GM13976 (cell line): ENCODE measurements around the gene KCNG2.

Experiments used
- DNase-seq: peaks from one replicate; pipeline ENCODE4 v3.0.0; 2012; ENCODE audit warnings: low spot score
- CTCF ChIP-seq: IDR thresholded peaks from 2 replicates; pipeline ENCODE4 v1.5.1; 2012; ENCODE audit warnings: borderline replicate concordance, mild to moderate bottlenecking; ENCODE audit not compliant: insufficient read depth; ENCODE audit errors: extremely low read depth, missing control alignments, control extremely low read depth
- in situ Hi-C: fragments of 300-500 bp; cut with MboI; formaldehyde crosslinking; loops from one replicate; pipeline ENCODE4 v1.12.0; 2022; ENCODE audit warnings: low sequenced_read_pairs, mixed read lengths, inconsistent platforms; ENCODE audit not compliant: unreplicated experiment

KCNG2 gene

DNA sequence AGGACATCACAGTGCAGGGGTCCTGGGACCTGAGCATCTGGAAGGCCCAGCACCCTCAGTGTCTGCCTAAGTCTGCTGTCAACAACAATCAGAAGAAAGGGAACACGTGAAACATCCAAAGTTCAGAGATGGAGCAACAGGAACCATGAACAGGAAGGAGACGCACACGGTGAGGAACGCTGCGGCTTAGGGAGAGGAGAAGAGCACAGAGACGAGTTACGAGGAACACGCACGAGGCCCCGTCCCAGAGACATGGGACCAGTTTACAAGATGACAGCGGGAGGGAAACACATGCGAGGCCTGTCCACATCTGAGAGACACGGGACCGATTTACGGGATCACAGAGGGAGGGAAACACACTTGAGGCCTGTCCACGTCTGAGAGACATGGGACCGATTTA is 2.9 kb upstream of the KCNG2 start:
- in situ Hi-C loops: no loop called here
- DNase-seq: no peak
- no peak for TF ChIP-seq CTCF

DNA sequence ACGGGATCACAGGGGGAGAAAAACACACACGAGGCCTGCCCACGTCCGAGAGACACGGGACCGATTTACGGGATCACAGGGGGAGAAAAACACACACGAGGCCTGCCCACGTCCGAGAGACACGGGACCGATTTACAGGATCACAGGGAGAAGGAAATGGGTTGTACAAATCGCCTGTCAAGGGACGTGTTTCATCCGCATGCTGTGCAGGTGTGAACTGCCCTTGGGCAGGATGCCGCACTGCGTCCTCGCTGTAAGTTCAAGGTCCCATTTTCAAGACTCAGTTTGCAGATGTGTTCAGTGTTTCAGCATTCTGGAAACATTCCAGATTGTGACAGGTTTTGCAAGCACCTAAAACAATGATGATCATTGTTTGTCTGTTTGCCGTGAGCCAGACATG is 2.3 kb upstream of the KCNG2 start:
- DNase-seq: no peak
- in situ Hi-C loops: no loop called here
- no peak for TF ChIP-seq CTCF

GRCh38 chr18:79796016-79796415 is 1.7 kb upstream of the KCNG2 start:
- in situ Hi-C loops: no loop called here

GRCh38 chr18:79796531-79797405 is 970 bp upstream of the KCNG2 start:
- DNase-seq: no peak
- TF ChIP-seq CTCF: no peak
- in situ Hi-C loops: no loop called here

More at GRCh38 chr18:79796016-79796415, 1.7 kb upstream of the KCNG2 start:
- no peak for DNase-seq
- TF ChIP-seq CTCF: no peak

GRCh38 chr18:79798346-79798998 is 734 bp downstream of the KCNG2 start:
- TF ChIP-seq CTCF: no peak
- in situ Hi-C loops: no loop called here
- DNase-seq: no peak

GRCh38 chr18:79798999-79799370 is 1.2 kb downstream of the KCNG2 start:
- no peak for TF ChIP-seq CTCF
- in situ Hi-C loops: no loop called here
- DNase-seq: no peak
